HL-60/S4 treated with phorbol 12-myristate 13-acetate at 8.2 ng/mL for 4 days and 3 days (cell line): ENCODE measurements around the gene HEATR5B.

Experiments used
- in situ Hi-C: fragments of 300-500 bp; cut with MboI; formaldehyde crosslinking; loops from 2 replicates; pipeline ENCODE4 v1.15.0; 2022; ENCODE audit warnings: low sequenced_read_pairs

The HEATR5B gene

DNA sequence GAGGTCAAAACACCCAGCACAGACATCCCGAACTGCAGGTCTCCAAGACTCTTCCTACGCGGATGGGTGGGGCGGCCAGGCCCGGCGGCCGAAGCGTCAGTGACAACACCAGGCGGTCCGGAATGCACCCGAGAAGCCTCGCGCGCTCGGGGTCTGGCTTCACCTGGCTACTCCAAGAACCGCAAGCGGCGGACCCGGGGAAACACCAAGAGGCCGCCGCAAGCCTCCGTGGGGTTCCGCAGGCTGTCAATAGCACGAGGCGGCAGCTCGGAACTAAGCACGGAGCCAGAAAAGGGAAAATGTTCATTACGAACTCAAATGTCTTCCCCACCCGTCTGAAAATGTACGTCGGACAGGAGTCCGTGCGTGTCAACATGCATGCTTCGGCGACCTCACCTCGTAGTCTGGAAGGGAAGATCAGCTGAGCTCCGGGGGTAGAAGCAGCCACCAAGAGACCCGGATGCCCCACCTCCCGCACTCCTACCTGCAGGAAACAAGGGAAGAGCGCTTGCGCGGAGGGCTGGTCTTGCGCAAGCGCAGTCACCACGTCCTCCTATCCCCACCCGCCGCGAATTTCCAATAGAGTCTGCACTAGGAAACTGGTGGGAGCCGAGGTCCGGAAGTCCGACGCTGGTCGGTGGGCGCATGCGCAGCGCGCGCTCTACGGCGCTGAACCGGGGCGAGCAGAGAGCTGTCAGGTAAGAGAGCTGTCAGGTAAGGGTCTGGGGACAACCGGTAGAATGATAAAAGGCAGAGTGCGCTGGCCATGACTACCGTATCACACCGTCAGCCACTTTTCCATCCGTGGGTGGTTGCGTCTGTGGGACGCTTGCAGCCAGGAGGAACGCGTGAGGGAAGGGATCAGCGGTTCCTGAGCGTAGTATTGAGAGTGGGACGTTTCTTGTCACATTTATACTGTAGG lies at the start of gene HEATR5B, which contains the start of gene GPATCH11:
Gene HEATR5B (minus strand): TSS at position 500 of the 922 bp plus-strand sequence. CDS start 958 bp downstream, outside the sequence.
Gene GPATCH11 (plus strand): TSS at position 646 of the 922 bp plus-strand sequence. CDS start 3,864 bp downstream, outside the sequence.
- in situ Hi-C loops = no loop called here

DNA sequence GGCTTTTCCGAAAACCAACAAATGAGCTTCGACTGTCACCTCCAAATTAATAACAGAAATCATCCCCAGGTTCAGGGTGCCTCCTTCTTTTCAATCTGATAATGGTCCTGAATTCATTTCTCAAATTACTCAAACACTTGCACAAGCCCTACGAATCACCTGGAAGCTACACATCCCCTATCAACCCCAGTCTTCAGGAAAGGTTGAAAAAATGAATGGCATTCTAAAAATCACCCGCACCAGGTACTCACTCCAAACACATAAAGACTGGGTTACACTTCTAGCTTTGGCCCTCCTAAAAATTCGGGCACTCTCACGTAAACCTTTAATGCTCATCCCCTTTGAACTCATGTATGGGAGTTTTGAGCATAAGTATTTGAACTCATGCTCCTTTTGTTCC lies 48.7 kb upstream of the HEATR5B start:
- in situ Hi-C loops = no loop called here

DNA sequence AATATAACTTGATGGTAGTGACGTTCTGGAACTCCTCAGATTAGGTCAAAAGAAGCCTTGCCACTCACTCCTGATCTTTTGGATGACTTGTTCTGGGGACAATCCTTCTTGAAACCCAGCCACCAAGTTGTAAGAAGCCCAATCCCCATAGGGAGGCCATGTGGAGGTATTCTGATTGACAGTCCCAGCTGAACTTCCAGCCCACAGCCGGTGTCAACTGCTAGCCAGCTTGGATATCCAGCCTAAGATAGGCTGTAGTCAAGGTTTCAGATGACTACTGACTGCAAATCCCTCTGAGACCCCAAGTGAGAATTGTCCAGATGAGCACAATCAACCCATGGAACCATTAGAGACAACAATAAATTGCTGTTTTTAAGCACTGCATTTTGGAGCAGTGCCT lies 41.2 kb upstream of the HEATR5B start:
- in situ Hi-C loops = no loop called here

DNA sequence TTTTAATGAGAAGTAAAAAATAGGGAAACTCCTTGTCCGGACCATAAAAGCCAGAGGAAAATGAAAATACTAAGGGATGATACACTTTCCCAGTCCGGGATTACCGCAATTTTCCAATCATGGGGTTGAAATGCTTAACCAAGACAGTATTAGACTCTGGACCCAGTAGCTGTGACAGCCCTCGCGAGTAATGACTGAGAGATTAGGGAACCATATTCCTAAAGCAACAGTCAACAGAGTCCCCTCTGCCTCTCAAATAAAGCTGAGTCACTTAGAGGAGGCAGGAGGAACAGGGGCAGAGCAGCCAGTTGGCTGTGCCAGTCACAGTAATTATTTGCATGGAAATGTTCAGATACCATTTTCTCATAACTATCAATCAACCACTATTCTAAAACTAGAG lies 35.0 kb upstream of the HEATR5B start:
- in situ Hi-C loops = no loop called here

DNA sequence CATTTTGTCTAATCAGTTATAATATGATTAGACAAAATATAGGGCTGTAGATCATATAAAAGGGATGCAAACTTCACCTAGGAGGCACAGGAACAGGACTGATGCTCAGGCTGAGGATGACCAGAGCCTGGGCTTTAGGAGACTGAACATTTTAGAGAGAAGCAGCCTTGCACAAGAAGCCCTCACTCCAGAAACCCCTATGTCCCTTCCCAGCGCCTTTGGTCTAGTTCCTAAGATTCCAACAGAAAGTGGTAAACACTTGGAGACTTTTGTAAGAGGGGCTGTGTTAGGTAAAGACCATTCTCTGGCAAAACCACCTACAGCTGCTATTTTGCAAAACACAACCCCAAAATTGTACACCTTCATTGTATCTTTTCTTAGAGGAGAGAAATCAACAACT lies 33.4 kb upstream of the HEATR5B start:
- in situ Hi-C loops = no loop called here

DNA sequence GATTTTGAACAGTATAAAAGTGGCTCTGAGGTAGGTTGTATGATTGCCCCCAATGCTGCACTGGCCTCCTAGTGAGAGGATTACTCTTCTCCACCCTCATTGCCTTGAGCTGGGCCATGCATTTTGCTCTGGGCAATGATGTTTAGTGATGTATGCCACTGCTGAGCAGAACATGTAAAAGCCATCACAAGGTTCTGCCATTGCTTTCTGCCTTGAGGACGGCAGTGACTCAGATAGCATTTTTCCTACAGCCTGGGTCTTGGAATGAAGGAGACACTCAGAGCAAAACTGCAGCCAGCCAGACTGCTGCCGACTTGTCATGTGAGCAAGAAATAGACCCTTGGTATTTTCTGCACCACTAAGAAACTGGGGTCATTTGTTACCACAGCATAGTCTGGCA lies 27.8 kb upstream of the HEATR5B start:
- in situ Hi-C loops = no loop called here

DNA sequence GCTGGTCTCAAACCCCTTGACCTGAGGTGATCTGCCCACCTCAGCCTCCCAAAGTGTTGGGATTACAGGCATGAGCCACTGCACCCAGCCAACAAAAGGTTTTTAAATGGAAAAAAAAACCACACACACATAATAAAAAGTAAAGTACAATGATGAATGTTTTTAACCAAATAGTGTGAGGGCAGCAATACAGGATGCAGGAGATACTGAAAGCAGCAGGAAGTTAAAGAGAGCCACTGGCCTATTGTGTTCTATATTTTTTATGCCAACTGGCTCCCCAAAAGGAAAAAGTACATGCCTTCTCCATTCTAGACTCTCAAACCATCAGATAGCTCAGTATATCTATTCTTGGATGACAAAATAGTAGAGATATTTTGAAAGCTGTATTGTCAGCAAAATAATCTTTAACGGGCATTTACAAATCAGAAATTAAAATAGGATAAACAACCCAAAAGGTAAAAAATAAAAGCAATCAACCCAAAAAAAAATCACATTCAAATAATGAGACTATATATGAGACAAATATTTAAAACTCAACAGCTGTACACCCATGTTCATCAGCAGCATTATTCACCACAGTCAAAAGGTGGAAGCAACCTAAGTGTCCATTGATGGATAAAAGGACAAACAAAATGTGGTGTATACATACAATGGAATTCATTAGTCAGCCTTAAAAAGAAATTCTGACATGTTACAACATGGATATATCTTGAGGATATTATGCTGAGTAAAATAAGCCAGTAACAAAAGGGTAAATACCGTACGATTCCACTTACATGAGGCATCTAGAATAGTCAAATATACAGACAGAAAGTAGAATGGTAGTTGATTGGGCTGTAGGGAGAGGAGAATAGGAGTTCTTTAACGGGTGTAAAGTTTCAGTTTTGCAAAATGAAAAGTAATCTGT lies 26.4 kb upstream of the HEATR5B start:
- in situ Hi-C loops = no loop called here

DNA sequence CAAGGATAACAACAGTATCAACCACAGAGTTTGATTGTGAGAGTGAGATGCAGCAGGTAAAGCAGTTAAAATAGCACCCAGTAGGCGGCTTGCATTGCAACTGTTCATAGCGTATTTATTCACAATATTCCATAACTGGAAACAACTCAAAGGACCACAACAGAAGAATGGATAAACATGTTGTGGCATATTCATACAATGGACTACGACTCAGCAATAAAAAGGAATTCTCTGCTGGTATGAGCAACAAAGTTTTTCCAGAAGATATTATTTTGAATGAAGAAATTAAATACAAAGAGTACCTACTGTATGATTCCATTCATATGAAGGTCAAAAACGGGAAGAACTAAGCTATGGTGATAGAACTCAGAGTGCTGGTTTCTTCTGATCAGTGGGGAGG lies 25.4 kb upstream of the HEATR5B start:
- in situ Hi-C loops = no loop called here

DNA sequence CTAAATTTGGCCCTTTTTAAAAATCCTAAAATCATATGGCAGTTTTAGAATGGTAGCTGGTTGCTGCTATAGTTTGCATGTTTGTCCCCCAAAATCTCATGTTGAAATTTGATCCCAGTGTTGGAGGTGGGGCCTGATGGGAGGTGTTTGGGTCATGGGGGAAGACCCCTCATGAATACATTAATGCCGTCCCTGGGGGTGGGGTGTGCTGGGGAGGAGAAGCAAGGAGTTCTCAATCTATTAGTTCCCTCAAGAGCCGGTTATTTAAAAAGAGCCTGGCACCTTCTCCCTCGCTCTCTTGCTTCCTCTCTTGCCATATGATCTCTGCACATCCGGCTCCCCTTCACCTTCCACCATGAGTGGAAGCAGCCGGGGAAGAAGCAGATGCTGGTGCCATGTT lies 21.0 kb upstream of the HEATR5B start:
- in situ Hi-C loops = no loop called here

DNA sequence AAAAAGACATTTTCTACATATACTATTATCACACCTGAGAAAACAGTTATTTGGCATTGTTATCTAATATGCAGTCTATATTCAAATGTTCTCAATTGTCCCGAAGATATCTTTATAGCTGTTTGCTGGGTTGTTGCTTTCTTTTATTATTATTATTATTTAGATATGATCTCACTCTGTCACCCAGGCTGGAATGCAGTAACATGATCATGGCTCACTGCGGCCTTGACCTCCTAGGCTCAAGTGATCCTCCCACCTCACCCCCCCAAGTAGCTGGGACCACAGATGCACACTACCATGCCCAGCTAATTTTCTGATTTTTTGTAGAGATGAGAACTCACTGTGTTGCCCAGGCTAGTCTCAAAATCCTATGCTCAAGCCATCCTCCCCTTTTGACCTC lies 20.0 kb upstream of the HEATR5B start:
- in situ Hi-C loops = no loop called here

DNA sequence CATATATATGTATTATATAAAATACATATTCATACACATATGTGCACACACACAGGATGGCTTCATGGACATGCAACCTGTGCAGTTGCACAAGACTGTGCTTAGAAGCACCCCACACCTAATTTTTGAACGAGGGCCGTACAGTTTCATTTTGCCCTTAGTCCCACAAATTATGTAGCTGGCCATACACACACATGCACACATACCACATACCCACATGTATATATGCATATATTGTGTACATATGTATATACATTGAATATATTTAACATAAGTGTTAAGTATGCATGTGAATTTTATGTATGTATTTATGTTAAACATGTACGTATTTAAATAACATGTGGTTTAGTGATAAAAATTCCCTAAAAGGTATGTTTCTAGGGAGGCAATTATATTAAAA lies 18.4 kb upstream of the HEATR5B start:
- in situ Hi-C loops = no loop called here

DNA sequence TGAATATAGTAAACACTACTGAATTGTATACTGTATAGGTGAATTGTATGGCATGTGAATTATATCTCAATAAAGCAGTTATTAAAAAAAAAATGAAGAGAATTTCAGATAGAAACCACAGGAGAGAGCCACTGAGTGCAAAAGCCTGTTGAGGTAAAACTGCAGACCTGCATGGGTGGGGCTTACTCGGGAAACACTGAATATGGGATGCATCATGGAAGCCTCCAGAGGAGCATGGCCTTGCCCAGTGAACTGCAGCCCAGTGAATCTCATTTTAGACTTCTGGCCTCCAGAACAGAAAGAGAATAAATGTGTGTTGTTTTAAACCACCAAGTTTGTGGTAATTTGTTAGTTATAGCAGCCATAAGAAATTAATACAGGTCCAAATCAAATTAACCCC lies 15.9 kb upstream of the HEATR5B start:
- in situ Hi-C loops = no loop called here

DNA sequence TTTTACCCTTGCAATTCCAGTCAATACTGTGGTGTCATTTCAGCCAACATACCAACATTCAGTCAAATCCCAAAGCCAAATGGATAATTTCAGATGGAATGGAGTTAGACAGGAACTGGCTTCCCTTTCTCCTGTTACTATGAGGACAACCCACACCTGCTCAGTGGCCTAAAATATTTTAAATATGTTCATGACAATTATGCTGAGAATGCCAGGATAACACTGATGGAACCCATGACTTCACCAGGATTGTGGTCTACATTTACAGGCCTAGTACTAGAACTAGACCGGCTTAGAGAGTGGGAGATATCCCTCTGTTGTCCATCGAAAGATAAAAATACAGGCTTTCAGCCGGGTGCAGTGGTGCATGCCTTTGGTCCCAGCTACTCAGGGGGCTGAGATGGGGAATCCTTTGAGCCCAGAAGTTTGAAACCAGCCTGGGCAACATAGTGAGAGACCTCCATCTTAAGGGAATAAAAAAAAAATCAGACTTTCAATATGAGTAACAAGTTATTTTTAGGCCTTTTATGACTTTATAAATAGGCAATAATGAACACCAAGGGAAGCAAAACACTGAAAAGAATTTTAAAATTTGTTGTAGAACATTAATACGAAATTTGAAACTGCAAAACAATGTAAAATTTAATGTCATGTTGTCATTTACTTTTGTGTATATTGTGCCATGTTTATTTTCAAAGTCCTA lies 14.4 kb upstream of the HEATR5B start:
- in situ Hi-C loops = no loop called here

DNA sequence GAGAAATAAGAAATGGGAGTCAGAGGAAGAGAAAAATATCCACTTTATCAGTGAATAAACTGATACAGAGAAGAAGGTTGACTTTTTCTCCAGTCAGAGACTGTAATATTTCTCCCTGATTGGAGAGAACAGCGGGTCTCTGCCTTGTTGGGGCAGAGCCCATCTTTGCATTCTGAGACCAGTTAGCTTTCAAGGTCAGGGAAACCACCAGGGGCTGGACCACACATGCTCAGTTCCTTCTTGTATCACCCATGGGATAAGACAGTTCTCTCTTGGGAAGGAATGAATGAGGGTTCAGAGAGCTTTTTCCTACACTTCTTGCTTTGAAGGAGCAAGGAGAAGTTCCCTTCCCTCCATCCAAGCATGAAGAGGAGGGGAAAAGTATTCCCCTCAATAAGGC lies 12.4 kb upstream of the HEATR5B start:
- in situ Hi-C loops = no loop called here

DNA sequence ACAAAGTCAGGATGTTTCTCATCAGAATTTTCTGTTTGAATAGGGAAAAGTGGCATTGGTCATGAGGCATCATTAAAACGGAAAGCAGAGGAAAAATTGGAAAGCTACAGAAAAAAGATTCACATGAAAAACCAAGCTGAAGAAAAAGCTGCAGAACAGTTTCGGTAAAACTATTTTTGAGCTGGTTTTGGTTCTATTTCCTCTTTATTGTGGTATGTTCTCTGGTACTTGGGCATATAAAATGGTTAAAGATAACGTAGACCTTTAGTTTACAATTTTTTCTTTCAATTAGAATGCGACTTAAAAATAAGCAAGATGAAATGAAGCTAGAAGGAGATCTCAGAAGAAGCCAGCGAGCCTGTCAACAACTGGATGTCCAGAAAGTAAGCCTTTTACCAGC lies 7.7 kb upstream of the HEATR5B start:
- in situ Hi-C loops = no loop called here

DNA sequence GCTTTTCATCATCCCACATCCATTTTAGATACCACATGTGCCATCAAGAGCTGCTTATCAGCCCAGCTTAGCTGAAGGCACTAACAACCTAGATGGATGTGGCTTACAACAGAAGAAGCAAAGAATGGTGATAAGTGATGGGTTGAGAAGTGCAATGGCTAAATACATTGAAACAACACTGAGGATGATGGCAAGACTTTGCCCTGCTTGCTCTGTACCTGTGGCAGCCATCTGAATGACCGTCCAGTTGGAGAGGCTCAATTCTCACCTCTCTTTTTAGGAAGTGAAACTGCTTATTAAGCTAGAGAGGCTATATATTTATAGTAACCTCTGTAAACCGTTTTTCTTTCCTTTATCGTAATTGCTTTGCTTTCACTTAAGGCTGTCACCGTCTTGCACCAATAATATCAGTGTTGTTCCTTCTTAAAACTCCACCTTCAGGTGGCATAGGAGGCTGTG lies 5.9 kb upstream of the HEATR5B start:
- in situ Hi-C loops = no loop called here

DNA sequence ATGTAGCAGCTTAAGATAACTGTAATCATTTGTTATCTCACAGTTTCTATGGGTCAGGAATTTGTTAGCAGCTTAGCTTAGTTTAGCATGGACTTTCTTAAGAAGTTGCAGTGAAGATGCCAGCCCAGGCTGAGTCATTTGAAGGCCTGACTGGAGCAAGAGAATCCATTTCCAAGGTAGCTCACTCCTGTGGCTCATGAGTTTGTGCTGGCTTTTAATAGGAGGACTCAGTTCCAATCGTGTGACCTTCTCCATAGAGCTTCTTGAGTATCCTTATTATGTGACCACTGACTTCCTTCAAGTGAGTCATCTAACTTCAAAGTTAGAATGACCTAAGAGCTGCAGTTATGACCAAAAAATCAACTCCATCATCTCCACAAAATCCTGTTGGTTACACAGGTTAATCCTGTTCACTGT lies 1.6 kb upstream of the HEATR5B start:
- in situ Hi-C loops = no loop called here

DNA sequence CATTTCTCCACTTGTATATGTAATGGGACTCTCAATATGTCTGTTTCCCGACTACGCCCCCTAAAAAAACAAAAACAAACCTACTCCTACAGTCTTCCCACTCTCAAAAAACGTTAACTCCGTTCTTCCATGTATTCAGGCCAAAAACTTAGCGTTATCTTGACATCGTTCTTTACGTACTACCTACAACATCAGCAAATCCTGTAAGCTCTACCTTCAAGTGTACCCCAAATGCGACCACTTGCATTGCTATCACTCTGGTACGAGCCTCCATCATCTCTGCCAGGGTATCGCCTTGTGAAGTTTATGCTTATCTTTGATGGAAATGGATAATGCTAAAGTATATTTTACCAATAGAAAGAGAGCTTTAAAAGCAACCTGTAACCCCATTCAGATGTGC lies 625 bp upstream of the HEATR5B start:
- in situ Hi-C loops = no loop called here

DNA sequence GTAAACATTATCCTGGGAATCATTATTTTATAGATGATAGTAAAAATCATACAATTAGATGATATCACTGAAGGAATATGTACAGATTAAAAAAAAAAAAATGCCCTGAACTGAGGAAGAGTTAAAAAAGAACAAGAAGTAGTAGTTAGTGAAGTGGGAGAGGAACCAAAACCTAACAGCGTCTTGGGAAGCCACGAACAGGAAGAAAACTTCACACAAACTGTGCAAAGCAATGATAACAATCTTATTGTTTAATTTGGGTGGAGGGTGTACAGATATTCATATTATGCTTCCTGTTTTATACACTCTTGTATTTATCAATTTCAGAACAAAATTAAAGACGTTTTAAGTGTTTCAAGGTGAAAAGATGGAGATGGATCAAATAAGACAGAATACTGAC lies 3.5 kb downstream of the HEATR5B start:
- in situ Hi-C loops = no loop called here

DNA sequence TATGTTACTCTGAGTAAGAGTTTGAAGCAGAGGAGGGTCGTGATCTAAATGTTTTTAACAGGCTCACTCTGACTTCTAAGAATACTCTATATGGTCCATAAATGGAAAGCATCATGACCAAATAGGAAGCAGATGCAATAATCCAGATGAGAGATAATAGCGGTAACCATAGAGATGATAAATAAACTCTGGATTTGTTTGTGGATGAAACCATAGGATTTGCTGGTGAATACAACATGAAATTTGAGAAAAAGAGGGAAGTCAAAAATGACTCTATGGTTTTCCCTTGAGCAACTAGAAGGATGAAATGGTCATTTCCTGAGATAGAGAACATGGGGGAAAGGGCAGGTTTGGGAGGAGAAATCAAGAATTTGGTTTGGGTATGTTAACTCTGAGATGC lies 3.9 kb downstream of the HEATR5B start:
- in situ Hi-C loops = no loop called here

DNA sequence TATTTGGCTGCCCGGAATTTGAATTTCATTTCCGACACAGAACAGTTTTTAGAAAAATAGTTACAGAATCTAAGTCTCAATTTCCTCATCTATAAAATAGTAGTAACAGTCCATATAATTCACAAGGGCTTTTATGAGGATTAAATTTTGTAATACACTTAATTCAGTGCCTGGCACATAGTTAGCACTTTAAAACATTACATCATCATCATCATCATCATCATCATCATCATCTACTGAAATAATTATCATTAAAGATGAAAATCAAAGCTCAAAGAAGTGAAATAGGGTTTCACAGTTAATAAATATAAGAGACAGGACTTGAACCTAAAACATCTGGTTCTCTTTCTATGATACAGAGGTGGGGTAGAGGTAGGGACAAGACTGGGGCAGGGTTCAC lies 13.2 kb downstream of the HEATR5B start:
- in situ Hi-C loops = no loop called here
